ENCODE results near the gene CTNND2.

Gene CTNND2

DNA sequence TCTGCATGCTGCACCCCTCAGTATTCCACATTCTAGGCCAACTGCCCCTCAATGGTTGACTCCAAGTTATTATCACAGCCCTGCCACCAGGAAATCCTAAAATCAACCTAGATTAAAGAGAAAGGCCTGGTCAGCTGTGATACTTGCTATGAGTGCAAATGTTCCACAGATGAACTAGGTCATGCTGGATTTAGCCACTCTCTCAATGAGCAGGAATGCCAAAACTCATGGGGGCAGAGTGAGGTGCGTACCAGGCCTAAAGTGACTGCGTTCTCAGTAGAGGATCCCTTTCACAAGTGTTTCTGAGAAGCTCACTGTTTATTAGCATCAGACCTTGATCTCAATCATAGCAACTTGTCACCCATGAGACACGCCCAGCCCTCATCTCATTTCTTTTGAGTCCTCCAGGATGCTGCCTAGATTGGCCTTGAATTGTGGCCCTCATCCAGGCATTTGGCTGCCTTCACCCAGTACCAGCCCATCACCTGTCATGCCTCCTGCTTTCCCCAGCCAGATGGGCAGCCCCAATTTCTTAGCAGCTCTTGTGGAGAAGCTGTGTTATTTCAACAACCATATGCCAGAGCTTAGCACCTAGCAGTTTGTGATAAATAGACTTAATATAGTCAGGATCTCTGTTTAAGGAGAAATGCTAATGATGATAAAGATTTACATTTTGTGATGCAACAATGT is 383.9 kb downstream of the CTNND2 start:
- TF ChIP-seq, protein P1, sequence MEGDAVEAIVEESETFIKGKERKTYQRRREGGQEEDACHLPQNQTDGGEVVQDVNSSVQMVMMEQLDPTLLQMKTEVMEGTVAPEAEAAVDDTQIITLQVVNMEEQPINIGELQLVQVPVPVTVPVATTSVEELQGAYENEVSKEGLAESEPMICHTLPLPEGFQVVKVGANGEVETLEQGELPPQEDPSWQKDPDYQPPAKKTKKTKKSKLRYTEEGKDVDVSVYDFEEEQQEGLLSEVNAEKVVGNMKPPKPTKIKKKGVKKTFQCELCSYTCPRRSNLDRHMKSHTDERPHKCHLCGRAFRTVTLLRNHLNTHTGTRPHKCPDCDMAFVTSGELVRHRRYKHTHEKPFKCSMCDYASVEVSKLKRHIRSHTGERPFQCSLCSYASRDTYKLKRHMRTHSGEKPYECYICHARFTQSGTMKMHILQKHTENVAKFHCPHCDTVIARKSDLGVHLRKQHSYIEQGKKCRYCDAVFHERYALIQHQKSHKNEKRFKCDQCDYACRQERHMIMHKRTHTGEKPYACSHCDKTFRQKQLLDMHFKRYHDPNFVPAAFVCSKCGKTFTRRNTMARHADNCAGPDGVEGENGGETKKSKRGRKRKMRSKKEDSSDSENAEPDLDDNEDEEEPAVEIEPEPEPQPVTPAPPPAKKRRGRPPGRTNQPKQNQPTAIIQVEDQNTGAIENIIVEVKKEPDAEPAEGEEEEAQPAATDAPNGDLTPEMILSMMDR (IDR thresholded peaks at IDR 0.05; ENCODE audit: low read depth, low read length), result no peak
- Histone ChIP-seq H3K27me3 (no peaks in the 10 kb centered on the region), H3K9me3 (no peaks in the 10 kb centered on the region), H3K36me3 (no peaks in the 10 kb centered on the region), H3K4me1 (no peaks in the 10 kb centered on the region), H3K4me3 (ENCODE audit: low read depth, low read length) (no peak overlapping the region)
- DNase-seq, result no peak

DNA sequence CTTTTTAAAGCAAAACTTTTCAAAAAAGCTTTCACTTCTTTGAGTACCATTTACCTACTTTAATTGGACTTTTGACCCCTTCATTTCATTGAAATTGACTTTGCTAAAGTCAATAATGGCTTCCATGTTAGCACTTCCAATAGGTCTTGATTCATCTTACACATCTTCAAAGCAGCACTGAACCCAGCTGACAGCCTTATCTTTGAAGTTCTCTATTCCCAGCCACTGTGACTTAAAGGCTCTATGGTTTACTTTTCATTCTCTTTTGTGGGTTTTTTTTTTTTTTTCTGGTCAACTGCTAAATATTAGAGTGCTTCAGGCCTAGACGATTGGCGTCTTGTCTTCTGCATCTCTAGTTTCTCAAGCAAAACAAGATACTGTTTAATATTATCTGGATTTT is 385.0 kb downstream of the CTNND2 start:
- TF ChIP-seq, protein P1 (IDR thresholded peaks at IDR 0.05; ENCODE audit: low read depth, low read length), result no peak
- no peak for DNase-seq
- no peaks in the 10 kb centered on the region for H3K9me3 ChIP-seq
- no peaks in the 10 kb centered on the region for H3K27me3 ChIP-seq
- no peak overlapping the region for H3K4me3 ChIP-seq (ENCODE audit: low read depth, low read length)
- no peaks in the 10 kb centered on the region for H3K36me3 ChIP-seq
- H3K4me1 ChIP-seq, result no peaks in the 10 kb centered on the region

DNA sequence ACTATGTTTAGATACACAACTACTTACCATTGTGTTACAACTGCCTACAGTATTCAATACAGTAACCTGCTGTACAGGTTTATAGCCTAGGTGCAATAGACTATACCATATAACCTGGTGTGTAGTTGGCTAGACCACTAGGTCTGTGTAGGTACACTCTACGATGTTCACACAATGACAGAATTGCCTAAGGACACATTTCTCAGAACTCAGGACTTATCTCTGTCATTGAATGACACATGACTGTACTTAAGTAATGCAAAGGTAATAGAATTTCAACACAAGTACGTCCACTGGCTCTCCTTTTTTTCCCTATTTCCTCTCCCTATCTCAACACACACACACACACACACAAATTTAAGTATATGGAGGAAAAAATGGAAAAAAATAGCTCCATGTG is 385.6 kb downstream of the CTNND2 start:
- no peak overlapping the region for H3K4me3 ChIP-seq (ENCODE audit: low read depth, low read length)
- no peaks in the 10 kb centered on the region for H3K27me3 ChIP-seq
- DNase-seq, result no peak
- H3K36me3 ChIP-seq, result no peaks in the 10 kb centered on the region
- TF ChIP-seq, protein P1 (IDR thresholded peaks at IDR 0.05; ENCODE audit: low read depth, low read length), result no peak
- no peaks in the 10 kb centered on the region for H3K4me1 ChIP-seq
- H3K9me3 ChIP-seq, result no peaks in the 10 kb centered on the region

DNA sequence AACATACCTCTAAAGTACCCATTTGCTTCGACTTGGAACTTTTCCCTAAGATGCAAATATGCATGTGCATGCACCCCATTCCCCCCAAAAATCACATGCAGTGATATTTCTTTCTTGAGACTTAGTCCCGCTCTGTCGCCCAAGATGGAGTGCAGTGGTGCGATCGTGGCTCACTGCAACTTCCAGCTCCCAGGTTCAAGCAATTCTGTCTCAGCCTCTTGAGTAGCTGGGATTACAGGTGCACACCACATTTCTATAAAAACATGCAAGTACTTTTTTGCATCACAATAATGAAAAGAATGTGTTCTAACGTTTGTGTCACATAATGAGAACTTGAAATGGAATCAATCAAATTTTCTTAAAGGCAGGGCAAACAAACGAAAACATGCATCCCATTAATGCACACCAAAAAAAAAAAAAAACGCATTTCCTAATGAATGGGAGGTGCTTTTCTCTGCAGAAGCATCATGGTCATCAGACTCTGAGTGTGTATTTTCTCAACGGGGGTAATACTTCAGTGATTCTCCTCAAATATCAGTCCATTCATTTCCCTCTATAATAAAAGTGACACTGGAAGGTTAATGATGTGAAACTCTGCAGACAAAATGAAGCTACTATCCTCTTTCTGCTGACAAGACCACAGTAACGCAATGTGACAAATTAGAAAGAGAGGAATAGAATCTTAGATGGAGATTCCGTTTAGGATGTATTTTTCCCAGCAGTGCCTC is 389.4 kb downstream of the CTNND2 start:
- no peaks in the 10 kb centered on the region for H3K4me1 ChIP-seq
- DNase-seq, result no peak
- no peaks in the 10 kb centered on the region for H3K9me3 ChIP-seq
- TF ChIP-seq, protein P1 (IDR thresholded peaks at IDR 0.05; ENCODE audit: low read depth, low read length), result no peak
- no peak overlapping the region for H3K4me3 ChIP-seq (ENCODE audit: low read depth, low read length)
- H3K36me3 ChIP-seq, result no peaks in the 10 kb centered on the region
- no peaks in the 10 kb centered on the region for H3K27me3 ChIP-seq

DNA sequence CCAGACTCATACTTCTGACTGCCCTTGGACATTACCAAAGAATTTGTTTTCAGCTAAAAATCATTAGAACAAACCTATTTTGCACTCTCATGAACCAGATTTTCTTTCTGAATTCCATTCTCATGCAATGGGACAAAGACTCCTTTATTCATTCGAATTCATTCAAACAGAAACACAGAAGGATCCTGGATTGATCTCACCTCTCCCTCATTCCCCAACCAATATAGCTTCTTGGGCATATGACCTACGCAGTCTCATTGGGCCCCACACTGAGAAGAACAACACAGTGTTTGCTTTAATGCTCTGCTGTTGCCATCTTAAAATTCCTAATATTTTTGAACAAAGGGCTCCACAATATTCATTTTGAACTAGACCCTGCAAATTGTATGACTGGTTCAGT is 392.4 kb downstream of the CTNND2 start:
- Histone ChIP-seq H3K4me3 (ENCODE audit: low read depth, low read length) (no peak overlapping the region), H3K9me3 (no peaks in the 10 kb centered on the region), H3K36me3 (no peaks in the 10 kb centered on the region), H3K4me1 (no peaks in the 10 kb centered on the region), H3K27me3 (no peaks in the 10 kb centered on the region)
- DNase-seq, result no peak
- TF ChIP-seq, protein P1 (IDR thresholded peaks at IDR 0.05; ENCODE audit: low read depth, low read length), result no peak

DNA sequence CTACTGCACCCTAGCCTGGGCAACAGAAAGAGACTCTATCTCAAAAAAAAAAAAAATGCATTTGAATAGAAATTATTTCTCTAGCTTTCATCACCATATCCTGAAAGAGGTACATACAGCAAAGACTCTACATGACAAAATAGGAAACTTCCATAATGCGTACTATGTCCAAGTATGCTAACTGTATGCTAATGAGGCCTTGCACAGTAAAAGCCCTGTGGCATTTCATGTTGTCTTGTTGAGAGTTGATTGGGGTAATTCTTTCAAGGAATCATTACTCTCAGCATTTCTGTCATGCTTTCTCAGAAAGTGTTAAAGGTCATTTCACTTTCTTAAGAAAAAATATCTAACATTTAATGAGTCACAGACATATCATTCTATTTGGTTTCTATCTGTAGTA is 393.4 kb downstream of the CTNND2 start:
- Histone ChIP-seq H3K9me3 (no peaks in the 10 kb centered on the region), H3K36me3 (no peaks in the 10 kb centered on the region), H3K27me3 (no peaks in the 10 kb centered on the region), H3K4me3 (ENCODE audit: low read depth, low read length) (no peak overlapping the region), H3K4me1 (no peaks in the 10 kb centered on the region)
- TF ChIP-seq, protein P1 (IDR thresholded peaks at IDR 0.05; ENCODE audit: low read depth, low read length), result no peak
- no peak for DNase-seq
